Posterior cingulate gyrus (tissue), 11 donors: Measurements from ENCODE around the gene FBXO31.

ENCODE experiments used
- DNase-seq, 10 donors: peaks; one replicate each; pipeline versions ENCODE4 v3.0.0 to v3.0.0-alpha.2; 2020 to 2021; ENCODE audit warnings: mixed read lengths in 3 of 10
- intact Hi-C: fragments of 100-400 bp; cut with DNase I; formaldehyde crosslinking; loops from one replicate; pipeline ENCODE4 v1.15.1; 2023

The FBXO31 gene

DNA sequence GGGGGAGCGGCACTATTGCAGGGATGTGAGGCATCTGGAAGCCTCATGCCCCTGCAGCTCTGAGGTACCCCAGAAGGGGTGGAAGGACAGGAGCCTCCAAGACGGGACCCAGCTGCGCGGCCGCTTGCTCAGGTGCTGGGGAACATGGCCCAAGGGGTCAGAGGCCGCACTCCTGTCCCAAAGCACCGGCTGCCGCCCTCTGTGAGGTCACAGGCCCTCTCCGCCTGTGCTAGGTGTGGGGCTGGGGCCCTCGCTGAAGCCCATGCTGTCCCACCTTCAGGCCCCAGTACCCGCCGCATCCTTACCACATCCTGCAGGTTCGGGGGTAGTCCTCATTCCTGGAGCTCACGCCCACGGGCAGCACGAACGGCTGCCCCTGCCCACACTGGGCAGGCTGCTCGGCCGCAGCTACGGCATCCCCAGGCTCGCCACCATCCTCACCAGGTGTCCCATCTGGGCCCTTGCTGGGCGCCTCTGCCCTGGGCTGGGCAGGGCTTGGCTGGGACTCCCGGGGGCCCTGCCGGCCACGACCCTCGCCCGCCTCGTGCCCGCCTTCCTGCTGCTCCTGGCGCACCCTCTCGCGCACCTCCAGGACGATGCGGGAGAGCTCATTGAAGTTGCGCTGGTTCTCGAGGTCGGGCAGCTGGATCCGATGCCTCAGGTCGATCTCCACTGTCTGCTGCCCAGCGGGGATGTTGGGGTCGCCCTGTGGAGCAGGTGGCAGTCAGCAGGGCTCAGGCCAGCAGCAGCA lies 49.8 kb downstream of the FBXO31 start:
- intact Hi-C loops: no loop called here
- DNase-seq: peak in 3 of 10 donors; percentile 52 to 79 (median 79)

DNA sequence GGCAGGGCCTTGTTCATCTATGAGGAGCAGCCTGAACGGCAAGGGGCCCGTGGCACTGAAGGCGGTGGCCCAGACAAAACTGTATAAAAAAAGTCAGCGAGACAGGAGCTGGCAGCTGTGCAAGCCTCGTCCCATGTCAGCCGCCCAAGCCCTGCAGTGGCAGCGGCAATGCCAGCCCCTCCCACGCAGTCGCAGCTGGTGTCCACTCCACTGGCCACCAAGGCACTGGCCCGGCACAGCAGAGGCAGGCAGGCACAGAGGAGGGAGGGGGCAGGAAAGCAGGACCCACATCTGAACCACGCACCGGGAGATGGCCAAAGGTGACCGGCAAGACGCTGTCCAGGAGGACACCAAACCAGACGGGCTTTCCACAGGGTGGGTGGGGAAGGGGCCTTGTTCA lies 50.5 kb downstream of the FBXO31 start:
- peak; percentile 54 to 96 (median 66) for DNase-seq
- intact Hi-C loops: no loop called here

DNA sequence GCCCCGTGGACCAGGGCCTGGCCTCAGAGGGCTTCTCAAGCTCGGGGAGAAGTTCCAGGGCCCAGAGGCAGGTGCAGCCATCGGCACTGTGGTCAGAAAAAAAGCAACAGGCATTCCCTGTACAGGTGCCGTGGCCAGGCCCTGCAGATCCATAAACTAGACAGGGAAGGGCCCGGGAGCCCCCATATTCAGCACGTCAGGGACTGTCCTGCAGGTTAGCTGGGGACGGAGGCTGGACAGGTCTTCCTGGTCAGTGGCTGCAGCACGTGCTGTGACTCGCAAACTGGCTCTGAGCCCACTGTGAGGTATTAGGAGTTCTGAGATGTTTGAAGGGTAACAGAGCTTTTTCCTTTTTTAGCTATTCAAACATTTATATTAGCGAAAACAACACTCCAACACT lies 51.4 kb downstream of the FBXO31 start:
- peak in 3 of 10 donors; percentile 39 to 65 (median 49) for DNase-seq
- intact Hi-C loops: no loop called here

DNA sequence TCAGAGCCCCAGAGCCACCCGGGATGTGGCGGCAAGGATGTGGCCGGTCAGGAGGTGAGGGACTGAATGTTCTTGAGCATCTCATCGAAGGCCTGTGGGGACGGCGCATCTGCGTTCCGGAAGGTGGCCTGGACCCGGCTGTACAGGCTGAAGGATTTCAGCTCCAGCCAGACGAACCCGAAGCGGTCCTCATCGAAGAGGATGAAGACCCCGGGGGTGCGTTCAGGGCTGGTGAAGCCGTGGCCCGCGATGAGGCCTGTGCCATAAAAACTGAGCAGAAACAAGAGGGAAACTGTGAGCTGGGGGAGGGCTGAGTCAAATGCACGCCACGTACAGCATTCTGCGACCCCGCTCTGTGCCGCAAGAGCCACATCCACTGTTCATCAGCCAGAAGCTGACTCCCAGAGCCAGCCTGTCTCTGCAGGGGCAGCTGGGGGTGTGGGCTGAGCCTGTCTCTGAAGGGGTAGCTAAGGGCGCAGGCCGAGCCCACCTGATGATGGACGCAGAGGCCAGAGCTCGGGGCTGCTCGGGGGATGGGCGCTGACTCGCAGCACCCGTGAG lies 52.3 kb downstream of the FBXO31 start:
- peak in 3 of 10 donors; percentile 58 to 72 (median 61) for DNase-seq
- intact Hi-C loops: no loop called here

DNA sequence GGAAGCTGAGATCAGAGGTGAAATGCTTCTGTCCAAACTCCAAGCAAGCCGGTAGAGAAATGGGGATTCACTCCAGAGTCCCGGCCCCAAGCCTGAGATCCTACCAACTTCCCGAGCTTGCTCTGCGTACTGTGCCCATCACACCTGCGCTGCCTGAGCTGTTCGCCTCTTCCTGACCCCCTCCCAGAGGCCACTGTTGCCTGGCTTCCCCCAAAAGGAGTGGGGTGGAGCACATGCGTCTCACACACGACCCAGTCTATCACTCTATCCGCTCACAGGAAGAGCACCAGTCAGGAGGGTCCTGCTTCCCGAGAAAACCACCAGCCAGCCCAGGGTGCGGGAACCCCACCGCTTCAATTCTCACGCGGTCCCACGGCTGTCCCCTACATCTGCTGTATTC lies 52.9 kb downstream of the FBXO31 start:
- peak in 3 of 10 donors; percentile 42 to 75 (median 69) for DNase-seq
- intact Hi-C loops: no loop called here

DNA sequence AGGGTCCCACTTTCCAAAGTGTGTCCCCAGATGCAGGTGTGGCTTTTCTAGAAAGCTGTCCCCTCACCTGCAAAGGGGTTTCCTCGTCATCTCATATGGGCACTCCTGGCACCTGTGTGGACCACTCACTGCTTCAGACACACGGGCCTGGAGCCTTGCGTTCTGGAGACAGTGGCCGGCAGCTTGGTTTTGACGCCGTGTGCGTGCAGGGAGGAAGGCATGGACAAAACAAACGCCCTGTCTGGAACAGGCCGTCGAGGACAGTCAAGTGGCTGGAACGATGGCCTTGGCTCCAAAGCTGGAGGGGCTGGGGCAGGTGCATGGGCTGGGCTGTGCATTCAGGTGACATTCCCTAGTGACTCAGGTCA lies 53.3 kb downstream of the FBXO31 start:
- peak in 3 of 10 donors; percentile 28 to 58 (median 56) for DNase-seq
- intact Hi-C loops: no loop called here

DNA sequence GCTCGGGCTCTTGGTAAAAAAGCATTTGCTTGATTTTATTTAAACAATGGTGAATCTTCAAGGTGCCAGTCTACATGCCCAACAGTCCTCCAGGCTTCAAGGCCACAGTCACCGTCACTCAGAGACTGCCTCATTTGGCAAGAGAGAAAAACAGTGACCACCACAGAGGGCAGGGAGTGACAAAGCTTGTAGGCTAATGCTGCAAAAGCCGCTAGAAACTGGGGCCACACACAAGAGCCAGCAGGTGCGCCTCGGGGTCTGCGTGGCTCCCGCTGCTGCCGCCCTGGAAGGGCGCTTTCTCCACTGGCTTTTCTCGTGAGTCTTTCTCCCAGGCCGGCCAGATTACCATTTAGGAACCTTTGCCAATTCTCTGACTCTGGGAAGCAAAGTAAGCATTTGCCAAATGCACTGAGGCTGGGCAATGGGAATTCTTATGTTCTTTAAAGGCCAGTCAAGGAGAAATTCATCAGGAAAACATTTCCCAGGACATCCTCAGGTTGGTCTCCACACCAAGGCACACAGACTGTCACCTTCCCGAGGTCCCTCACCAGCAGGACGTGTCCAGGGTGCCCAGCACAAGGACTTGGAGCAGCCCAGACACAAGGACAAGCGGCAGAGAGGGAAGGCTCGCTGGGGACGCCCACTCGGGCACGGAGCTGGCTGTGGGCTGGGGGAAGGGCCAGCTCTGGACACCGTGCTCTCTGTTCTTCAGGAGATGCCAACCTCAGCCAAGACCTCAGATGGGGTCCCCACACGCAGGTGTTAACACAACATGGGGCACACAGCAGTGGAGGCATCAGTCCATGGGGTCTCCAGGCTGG lies 53.9 kb downstream of the FBXO31 start:
- intact Hi-C loops: no loop called here
- peak in 3 of 10 donors; percentile 52 to 70 (median 66) for DNase-seq

DNA sequence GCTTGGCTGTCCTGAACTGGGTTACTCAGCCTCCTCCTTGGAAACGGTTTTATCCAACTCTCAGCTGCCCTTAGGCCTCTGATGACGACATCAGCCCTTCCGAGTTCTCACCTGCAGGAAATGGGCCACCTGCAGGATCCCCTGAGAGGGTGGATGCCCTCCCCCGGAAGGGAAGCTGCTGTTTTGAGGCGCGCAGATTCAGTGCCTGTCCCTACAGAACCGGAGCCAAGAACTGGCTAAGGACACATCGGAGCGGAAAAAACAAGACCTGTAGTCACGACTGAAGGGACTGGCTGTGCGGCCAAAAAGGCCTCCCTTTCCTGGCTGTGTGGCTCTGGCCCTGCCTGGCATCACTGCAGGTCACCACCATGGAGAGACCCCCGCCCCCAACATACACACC lies 54.7 kb downstream of the FBXO31 start:
- DNase-seq: peak in 3 of 10 donors; percentile 69 to 77 (median 73)
- intact Hi-C loops: no loop called here

DNA sequence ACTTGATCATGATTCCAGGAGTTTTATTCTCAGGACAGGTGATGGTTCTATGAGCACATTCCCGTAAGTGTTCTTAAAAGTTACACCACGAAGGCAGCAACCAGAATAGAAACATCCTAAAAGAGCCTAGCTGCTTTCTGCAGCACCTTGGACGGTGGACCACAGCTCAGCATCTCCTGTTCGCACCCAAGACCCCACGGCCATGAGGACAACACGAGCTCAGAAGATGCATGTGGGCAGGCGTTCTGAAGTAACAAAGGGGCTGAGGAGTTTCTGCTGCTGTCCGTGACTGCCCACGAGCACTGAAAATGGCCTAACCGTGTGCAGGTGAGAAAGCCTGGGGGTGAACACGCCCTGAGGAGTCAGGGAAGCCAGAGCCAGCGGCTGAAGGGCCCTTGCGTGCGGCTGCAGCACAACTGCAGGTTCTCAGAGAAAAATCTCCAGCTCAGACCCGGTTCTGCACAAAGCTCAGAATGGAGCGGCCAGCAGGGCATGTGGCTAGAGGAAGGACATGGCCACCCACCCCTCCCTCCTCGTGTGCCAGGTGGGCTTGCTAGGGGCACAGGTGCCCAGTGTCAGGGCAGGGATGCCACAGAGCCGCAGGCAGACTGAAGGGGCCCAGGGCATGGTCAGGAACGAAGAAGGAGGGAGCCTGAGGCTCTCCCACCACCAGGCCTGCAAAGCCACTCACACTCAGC lies 55.6 kb downstream of the FBXO31 start:
- intact Hi-C loops: no loop called here
- peak in 2 of 10 donors; percentile 57 to 65 for DNase-seq

DNA sequence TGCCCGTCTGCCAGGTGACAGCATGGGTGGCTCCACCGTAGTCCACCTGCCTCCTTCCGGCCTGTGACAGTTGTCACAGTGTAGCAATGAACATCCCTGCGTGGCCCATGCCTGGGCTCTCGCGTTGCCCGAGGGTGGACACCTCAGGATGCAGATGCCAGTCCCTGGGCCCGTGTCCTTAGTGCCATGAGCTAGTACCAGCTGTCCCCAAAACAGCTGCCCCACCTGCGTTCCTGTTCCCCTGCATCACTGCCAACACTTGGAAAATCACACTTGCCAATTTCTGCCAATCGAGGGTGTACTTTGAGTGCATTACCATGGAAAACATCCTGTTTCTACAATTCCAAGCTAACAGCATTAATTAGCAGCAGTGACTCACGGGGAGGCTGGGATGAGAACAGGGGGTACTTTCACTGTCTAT lies 57.4 kb downstream of the FBXO31 start:
- peak in 5 of 10 donors; percentile 56 to 90 (median 85) for DNase-seq
- intact Hi-C loops: no loop called here

DNA sequence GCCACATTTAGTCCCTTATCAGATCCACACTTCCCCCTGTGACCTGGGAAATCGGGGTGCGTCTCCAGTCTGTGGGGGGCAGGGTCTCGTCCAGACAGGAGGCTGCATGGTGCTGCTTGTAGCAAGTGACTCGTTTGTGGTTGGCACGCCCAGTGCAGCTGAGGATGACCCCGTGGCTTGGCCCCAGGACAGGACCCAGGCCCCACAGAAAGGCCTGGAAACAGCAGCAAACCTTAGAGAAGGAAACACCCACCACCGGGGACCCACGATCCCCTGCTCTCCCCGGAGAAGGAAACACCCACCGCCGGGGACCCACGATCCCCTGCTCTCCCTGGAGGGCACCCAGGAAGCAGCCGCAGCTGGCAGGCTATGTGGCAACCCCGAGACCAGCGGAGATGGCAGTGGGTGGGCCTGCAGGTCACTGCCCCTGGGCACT lies 58.1 kb downstream of the FBXO31 start:
- DNase-seq: peak in 2 of 10 donors; percentile 57 to 70
- intact Hi-C loops: no loop called here

DNA sequence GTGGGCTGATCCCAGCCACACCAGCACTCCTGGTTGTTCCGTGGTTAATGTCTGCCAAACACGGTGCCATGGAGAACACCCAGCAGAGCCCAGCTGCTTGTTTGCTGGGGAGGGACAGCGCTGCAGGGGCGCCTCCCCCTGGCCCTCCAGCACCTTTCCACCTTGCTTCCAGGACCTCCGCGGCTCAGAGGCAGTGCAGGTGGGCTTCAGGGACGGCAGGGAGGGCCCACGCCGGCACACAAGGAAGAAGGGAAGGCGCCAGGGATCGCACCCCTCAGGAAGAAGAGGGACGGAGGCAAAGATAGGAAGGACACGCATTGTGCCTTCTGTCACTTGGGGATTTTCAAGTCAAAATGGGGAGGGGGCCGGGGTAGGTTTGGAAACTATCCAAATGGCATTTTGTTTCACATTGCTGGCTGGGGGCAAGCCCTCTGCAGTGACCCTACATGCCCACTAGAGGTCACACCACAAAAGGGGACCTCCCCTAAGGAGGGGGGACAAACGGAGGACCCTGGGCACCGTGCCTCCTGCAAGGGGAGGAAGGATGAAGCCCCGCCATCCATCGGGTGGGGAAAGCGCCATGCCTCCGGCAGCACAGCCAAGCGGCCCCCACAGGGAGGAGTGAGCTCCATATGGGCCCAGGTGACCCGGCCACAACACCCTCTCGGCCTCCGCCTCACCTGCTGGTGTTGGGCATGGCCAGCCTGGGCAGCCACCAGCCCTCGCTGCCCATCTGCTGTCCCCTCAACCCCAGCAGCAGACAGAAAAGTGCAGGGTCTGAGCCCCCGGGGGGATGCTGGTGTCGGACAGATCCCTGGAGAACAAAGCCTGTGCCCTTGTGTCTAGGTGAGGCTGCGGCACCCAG lies 58.9 kb downstream of the FBXO31 start:
- intact Hi-C loops: loop anchor here (5.0 kb wide), 1 partner anchor 58 kb away; the partner anchor contains the start of gene FBXO31
- peak in 7 of 10 donors; percentile 39 to 89 (median 56) for DNase-seq

DNA sequence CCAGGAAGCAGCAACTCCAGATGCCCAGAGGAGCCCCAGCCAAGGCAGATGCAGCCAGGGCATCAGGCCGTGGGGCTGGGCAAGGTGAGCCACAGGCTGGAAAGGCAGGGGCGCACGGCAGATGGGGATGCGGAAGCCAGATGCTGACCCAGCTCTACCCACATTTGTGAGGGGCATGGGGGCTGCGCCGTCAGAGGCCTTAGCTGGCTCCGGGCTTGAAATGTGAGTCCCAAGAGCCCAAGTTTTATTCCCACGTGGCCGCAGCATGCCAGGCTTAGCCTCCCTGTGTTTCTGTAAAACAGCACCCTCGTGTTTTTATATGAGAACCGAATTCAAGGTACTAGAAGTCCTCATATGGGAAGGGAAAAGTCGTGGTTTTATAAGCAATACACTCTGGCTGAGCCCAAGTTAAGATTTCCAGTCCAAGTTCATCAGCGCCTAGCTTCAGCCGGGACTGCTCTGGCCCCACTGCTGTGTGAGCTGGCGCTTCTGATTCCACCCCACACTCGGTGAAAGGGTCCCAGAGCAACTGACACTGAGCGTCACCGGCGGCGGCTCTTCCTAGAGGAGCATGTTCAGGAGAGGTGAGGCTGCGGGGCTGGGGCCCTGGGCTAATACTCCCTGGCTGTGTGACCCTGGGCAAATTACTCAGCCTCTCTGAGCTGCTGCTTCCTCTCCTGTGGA lies 59.7 kb downstream of the FBXO31 start:
- intact Hi-C loops: loop anchor here (5.0 kb wide), 1 partner anchor 58 kb away; the partner anchor contains the start of gene FBXO31
- peak in 1 of 10 donors; percentile 79 for DNase-seq

DNA sequence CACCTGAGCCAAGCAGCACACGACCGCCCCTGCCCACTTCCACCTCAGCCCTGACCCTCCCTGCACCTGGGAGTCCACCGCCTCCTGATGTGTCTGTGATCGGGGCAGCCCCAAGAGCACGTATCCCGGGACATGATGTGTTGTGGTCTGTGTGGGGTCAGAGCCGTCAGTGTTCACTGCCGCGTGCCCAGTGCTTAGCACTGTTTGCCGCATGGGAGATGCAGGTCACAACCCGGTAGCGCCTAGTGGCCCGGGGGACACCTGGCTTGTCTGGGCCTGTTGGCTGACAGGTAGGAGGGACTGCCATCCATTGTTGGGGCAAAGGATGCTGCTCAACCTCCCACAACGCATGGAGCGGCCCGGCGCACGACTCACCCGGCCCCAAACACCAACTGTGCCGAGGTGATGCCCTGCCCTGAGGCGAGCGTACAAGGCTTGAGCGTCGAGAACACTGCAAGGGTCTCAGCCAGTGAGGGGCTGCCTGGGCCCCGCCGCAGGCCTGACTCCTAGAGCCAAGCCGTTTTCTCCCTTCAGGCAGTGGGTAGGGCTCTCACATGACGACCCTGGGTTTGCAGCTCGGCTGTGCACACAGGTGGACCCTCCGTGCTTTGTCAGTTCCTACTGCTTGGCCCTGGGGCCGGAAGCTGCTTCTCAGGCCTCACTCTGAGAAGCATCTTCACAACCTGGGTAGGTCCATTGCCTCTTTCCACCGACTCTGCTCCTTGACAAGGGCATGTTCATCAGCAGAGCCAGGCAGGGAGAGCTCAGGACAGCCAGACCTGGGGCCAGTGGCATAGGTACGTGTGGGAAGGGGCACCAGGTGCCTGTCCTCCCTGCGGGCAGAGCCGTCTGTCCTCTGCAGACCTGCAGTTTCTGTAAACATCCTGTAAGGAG lies 60.5 kb downstream of the FBXO31 start:
- intact Hi-C loops: loop anchor here (5.0 kb wide), 1 partner anchor 59 kb away; the partner anchor contains the start of gene FBXO31

DNA sequence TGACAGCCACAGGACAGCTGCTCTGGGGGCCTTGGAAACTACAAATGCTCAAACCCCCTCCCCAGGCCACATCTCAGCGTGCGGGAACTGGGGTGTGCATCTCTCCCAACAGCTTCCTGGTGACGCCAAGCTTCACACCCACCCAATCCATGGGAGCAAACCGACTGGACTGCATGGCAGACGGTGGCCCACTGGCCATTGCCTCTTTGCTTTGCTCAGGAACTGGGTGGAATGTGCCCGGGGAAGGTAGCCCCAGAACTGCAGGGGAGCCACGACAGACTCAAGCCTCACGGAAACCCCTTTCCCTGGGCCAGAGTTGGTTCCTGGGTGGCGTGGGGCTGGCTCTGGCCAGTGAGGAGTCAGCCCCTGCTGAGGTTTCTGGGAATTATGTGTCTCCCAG lies 61.2 kb downstream of the FBXO31 start:
- peak in 2 of 10 donors; percentile 40 to 67 for DNase-seq
- intact Hi-C loops: loop anchor here (5.0 kb wide), 1 partner anchor 60 kb away; the partner anchor contains the start of gene FBXO31

More for the DNA sequence above, 60.5 kb downstream of the FBXO31 start:
- peak in 3 of 10 donors; percentile 49 to 79 (median 70) for DNase-seq

DNA sequence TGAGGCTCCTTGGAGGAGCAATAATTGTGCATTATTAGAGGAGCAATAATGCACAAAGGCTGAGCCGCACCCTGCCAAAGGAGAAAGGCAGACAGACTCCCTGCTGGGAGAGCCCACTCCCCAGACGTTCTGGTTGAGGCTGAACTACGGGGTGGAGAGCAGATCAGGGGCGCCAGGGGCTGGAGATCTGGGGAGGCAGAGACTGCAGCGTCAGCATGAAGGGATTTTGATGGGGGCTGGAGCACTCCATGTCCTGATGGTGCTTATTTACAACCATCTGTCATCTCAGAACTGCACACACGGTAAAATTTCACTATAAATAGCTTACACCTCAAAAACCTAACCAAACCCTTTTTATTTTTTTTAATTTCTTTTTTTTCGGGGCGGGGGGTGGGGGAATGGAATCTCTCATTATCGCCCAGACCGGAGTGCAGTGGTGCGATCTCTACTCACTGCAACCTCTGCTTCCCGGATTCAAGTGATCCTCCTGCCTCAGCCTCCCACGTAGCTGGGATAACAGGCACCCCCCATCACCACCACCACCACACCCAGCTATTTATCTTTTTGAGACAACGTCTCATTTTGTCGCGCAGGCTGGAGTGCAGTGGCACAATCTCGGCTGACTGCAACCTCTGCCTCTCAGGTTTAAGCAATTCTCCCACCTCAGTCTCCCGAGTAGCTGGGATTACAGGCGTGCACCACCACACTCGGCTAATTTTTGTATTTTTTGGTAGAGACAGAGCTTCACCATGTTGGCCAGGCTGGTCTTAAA lies 62.1 kb downstream of the FBXO31 start:
- intact Hi-C loops: loop anchor here (5.0 kb wide), 1 partner anchor 61 kb away; the partner anchor contains the start of gene FBXO31

More for the DNA sequence above, 62.1 kb downstream of the FBXO31 start:
- peak in 2 of 10 donors; percentile 51 to 73 for DNase-seq
